ENCODE data around the gene WNT11. TPM values are rescaled to one million over a fixed set of nuclear protein-coding genes. Genes with fewer than 3 reads are reported as not detected.

The WNT11 gene
- total and polyA plus RNA-seq, 2 of the 13 experiments (the other 11 are each of a cell fraction or from before 2014, with no cell fraction given): 0.34 to 0.66 TPM

DNA sequence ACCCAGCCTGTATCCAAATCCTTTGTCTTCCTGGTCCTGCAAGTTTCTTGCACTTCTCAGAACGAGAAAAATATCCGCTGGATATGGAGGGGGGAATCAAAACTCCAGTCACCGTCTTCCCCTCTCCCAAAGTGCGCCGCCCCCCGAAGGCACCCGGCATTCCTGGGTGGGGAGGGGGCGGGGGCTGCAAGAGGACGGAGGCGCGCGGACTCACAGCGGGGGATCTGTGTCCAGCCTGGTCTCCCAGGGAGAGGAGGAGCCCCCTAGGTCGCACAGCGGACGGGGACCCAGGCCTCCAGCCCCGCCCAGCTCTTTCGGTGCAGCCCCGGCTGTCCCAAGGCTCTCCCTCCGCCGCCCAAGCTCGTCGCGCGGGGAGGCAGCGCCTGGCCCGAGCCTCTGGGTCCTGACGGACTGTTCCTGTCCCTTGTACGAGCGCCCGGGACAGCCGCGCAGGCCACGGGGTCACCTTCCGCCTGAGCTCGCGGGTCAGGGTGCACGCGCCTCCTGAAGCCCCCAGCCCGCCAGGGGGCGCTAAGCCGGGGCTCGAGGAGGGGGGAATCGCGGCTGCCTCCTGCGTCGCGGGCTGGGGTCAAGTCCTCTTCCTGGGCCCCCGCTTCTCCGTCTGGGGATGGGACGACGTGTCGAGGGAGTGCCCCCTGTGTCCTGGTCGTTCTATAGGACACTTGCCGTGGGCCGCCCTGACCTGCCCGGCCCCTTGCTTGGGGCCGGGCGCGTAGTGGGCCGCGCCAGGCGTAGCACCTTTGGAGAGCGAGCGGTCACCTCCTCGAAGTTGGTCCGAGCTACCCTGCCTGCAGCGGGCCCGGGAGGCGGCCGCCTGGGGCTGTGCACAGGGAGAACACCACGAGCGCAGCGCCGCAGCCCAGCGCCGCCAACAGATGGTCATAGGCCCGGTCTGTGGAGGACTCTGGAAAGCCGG is 2.4 kb upstream of the WNT11 start (continued):
- no peak for TF ChIP-seq SCMH1 (CRISPR knock-in tag; IDR thresholded peaks at IDR 0.05; ENCODE audit: borderline replicate concordance)
- no peak for TF ChIP-seq MIXL1 (CRISPR knock-in tag; IDR thresholded peaks at IDR 0.05)
- peak; percentile 19; the same call in 1 of the 2 replicates for TF ChIP-seq ZKSCAN8 (CRISPR knock-in tag; IDR thresholded peaks at IDR 0.05; ENCODE audit: borderline replicate concordance)
- TF ChIP-seq, protein P1, sequence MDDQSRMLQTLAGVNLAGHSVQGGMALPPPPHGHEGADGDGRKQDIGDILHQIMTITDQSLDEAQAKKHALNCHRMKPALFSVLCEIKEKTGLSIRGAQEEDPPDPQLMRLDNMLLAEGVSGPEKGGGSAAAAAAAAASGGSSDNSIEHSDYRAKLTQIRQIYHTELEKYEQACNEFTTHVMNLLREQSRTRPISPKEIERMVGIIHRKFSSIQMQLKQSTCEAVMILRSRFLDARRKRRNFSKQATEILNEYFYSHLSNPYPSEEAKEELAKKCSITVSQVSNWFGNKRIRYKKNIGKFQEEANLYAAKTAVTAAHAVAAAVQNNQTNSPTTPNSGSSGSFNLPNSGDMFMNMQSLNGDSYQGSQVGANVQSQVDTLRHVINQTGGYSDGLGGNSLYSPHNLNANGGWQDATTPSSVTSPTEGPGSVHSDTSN (CRISPR knock-in tag; IDR thresholded peaks at IDR 0.05; ENCODE audit: borderline replicate concordance): no peak
- 0 out of 2 replicates have a peak, but pooled peaks have one; percentile 38 for TF ChIP-seq ZNF501 (CRISPR knock-in tag; IDR thresholded peaks at IDR 0.05)
- TF ChIP-seq ATAD3A (CRISPR knock-in tag; IDR thresholded peaks at IDR 0.05): no peak
- 0 out of 2 replicates have a peak, but pooled peaks have one; percentile 16 for TF ChIP-seq MYPOP (CRISPR knock-in tag; IDR thresholded peaks at IDR 0.05)
- no peak for TF ChIP-seq ZNF567 (CRISPR knock-in tag; IDR thresholded peaks at IDR 0.05; ENCODE audit: borderline replicate concordance)
- no peak for TF ChIP-seq MBNL3 (CRISPR knock-in tag; conservative IDR thresholded peaks at IDR 0.05)
- TF ChIP-seq, protein P2, sequence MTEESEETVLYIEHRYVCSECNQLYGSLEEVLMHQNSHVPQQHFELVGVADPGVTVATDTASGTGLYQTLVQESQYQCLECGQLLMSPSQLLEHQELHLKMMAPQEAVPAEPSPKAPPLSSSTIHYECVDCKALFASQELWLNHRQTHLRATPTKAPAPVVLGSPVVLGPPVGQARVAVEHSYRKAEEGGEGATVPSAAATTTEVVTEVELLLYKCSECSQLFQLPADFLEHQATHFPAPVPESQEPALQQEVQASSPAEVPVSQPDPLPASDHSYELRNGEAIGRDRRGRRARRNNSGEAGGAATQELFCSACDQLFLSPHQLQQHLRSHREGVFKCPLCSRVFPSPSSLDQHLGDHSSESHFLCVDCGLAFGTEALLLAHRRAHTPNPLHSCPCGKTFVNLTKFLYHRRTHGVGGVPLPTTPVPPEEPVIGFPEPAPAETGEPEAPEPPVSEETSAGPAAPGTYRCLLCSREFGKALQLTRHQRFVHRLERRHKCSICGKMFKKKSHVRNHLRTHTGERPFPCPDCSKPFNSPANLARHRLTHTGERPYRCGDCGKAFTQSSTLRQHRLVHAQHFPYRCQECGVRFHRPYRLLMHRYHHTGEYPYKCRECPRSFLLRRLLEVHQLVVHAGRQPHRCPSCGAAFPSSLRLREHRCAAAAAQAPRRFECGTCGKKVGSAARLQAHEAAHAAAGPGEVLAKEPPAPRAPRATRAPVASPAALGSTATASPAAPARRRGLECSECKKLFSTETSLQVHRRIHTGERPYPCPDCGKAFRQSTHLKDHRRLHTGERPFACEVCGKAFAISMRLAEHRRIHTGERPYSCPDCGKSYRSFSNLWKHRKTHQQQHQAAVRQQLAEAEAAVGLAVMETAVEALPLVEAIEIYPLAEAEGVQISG (CRISPR knock-in tag; IDR thresholded peaks at IDR 0.05): peak; percentile 96
- peak; percentile 60 for TF ChIP-seq ZSCAN31 (CRISPR knock-in tag; IDR thresholded peaks at IDR 0.05; ENCODE audit: low read depth)
- no peak for TF ChIP-seq NFE2 (CRISPR knock-in tag; IDR thresholded peaks at IDR 0.05)
- no peak for TF ChIP-seq PPARG (CRISPR knock-in tag; conservative IDR thresholded peaks at IDR 0.05)
- peak; percentile 42; the same call in 1 of the 2 replicates for TF ChIP-seq ZNF274 (CRISPR knock-in tag; IDR thresholded peaks at IDR 0.05)
- 0 out of 2 replicates have a peak, but pooled peaks have one; percentile 16 for TF ChIP-seq MXD4 (CRISPR knock-in tag; IDR thresholded peaks at IDR 0.05)
- TF ChIP-seq THAP7 (CRISPR knock-in tag; IDR thresholded peaks at IDR 0.05): no peak; the same call in 1 of the 2 replicates
- no peak for TF ChIP-seq KDM5A (IDR thresholded peaks at IDR 0.05; ENCODE audit: borderline replicate concordance, low read length)
- no peak for TF ChIP-seq ZNF557 (CRISPR knock-in tag; IDR thresholded peaks at IDR 0.05)
- TF ChIP-seq ZBTB20 (CRISPR knock-in tag; IDR thresholded peaks at IDR 0.05; ENCODE audit: borderline replicate concordance, low read depth): 0 out of 2 replicates have a peak, but pooled peaks have one; percentile 35
- TF ChIP-seq, protein P3, sequence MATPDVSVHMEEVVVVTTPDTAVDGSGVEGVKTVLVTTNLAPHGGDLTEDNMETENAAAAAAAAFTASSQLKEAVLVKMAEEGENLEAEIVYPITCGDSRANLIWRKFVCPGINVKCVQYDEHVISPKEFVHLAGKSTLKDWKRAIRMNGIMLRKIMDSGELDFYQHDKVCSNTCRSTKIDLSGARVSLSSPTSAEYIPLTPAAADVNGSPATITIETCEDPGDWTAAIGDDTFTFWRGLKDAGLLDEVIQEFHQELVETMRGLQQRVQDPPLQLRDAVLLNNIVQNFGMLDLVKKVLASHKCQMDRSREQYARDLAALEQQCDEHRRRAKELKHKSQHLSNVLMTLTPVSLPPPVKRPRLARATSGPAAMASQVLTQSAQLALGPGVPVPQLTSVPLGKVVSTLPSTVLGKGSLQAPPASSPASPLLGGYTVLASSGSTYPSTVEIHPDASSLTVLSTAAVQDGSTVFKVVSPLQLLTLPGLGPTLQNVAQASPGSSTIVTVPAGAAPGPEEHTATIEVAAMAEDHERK (CRISPR knock-in tag; IDR thresholded peaks at IDR 0.05; ENCODE audit: low read depth): no peak
- 0 out of 2 replicates have a peak, but pooled peaks have one; percentile 36 for TF ChIP-seq ZNF451 (CRISPR knock-in tag; IDR thresholded peaks at IDR 0.05)
- no peak for TF ChIP-seq ZNF878 (CRISPR knock-in tag; IDR thresholded peaks at IDR 0.05)
